ENCODE results near the gene SEC31B. TPM values are rescaled to one million over a fixed set of nuclear protein-coding genes. Genes with fewer than 3 reads are reported as not detected.

The SEC31B gene
- total and polyA plus RNA-seq, 9 of the 15 experiments (the other 6 are each of a cell fraction or from before 2014, with no cell fraction given), result 0.91 to 7.0 (median 2.4) TPM

DNA sequence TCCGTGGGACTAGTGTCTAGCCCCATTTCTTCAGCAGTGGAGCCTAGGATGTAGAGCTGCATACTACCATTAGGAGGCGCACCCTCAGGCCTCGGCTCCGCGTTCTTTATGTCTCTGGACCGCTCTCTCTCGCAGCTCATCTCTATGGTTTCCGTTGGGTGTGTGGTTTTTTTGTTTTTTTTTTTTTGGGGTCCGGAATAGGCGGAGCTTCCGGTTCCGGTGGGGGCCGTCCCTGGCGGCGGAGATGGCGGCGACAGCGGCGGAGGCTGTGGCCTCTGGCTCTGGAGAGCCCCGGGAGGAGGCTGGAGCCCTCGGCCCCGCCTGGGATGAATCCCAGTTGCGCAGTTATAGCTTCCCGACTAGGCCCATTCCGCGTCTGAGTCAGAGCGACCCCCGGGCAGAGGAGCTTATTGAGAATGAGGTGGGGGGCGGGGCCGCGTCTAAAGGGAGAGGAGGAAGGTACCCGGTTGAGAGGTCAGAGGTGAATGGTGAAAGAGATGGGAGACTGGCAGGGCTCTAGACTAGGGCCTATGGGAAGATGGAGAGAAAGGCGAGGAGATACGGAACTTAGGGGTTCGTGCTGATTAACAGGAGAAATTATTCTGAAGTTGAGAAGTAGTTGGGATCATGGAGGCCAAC is 16.2 kb upstream of the SEC31B start, which contains the start of gene HIF1AN (continued):
- TF ChIP-seq SMAD4 (CRISPR knock-in tag; conservative IDR thresholded peaks at IDR 0.05) (0 out of 2 replicates have a peak, but pooled peaks have one; percentile 18), SIN3A (IDR thresholded peaks at IDR 0.05; ENCODE audit: borderline replicate concordance in 2 of 2, control insufficient read depth in 1 of 2, low read depth in 2 of 2, low read length in 2 of 2) (0 out of 4 replicates have a peak, but pooled peaks of 1 of the 2 experiments have one; percentile 13), CEBPB (tag; IDR thresholded peaks at IDR 0.05) (no peak), IFI16 (CRISPR knock-in tag; IDR thresholded peaks at IDR 0.05) (no peak), PHF8 (IDR thresholded peaks at IDR 0.05; ENCODE audit: borderline replicate concordance, low read length) (peak; percentile 96), C11orf30 (IDR thresholded peaks at IDR 0.05; ENCODE audit: low read depth) (peak; percentile 88), ZNF224 (CRISPR knock-in tag; IDR thresholded peaks at IDR 0.05) (no peak), ZFP30 (CRISPR knock-in tag; IDR thresholded peaks at IDR 0.05; ENCODE audit: borderline replicate concordance) (no peak), SNIP1 (IDR thresholded peaks at IDR 0.05; ENCODE audit: low read depth) (peak; percentile 89), MYC (IDR thresholded peaks at IDR 0.05; ENCODE audit: low read depth, low read length) (0 out of 2 replicates have a peak, but pooled peaks have one; percentile 25), MYC (CRISPR knock-in tag; IDR thresholded peaks at IDR 0.05; ENCODE audit: borderline replicate concordance, low read depth) (no peak), U2AF2 (optimal IDR thresholded peaks at IDR 0.05; ENCODE audit: low read depth, low read length) (no peak), ZKSCAN1 (IDR thresholded peaks at IDR 0.05; ENCODE audit: low read depth, low read length) (0 out of 2 replicates have a peak, but pooled peaks have one; percentile 15), BRD9 (IDR thresholded peaks at IDR 0.05; ENCODE audit: low read depth, partially characterized antibody) (no peak), EP400 (IDR thresholded peaks at IDR 0.05) (peak; percentile 51; the same call in 1 of the 2 replicates), MED1 (CRISPR knock-in tag; IDR thresholded peaks at IDR 0.05; ENCODE audit: borderline replicate concordance) (no peak)
- TF ChIP-seq, protein P1, sequence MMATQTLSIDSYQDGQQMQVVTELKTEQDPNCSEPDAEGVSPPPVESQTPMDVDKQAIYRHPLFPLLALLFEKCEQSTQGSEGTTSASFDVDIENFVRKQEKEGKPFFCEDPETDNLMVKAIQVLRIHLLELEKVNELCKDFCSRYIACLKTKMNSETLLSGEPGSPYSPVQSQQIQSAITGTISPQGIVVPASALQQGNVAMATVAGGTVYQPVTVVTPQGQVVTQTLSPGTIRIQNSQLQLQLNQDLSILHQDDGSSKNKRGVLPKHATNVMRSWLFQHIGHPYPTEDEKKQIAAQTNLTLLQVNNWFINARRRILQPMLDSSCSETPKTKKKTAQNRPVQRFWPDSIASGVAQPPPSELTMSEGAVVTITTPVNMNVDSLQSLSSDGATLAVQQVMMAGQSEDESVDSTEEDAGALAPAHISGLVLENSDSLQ (IDR thresholded peaks at IDR 0.05), result 0 out of 2 replicates have a peak, but pooled peaks have one; percentile 27
- TF ChIP-seq, protein P2, sequence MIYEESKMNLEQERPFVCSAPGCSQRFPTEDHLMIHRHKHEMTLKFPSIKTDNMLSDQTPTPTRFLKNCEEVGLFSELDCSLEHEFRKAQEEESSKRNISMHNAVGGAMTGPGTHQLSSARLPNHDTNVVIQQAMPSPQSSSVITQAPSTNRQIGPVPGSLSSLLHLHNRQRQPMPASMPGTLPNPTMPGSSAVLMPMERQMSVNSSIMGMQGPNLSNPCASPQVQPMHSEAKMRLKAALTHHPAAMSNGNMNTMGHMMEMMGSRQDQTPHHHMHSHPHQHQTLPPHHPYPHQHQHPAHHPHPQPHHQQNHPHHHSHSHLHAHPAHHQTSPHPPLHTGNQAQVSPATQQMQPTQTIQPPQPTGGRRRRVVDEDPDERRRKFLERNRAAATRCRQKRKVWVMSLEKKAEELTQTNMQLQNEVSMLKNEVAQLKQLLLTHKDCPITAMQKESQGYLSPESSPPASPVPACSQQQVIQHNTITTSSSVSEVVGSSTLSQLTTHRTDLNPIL (CRISPR knock-in tag; IDR thresholded peaks at IDR 0.05), result no peak
- TF ChIP-seq, protein P3, sequence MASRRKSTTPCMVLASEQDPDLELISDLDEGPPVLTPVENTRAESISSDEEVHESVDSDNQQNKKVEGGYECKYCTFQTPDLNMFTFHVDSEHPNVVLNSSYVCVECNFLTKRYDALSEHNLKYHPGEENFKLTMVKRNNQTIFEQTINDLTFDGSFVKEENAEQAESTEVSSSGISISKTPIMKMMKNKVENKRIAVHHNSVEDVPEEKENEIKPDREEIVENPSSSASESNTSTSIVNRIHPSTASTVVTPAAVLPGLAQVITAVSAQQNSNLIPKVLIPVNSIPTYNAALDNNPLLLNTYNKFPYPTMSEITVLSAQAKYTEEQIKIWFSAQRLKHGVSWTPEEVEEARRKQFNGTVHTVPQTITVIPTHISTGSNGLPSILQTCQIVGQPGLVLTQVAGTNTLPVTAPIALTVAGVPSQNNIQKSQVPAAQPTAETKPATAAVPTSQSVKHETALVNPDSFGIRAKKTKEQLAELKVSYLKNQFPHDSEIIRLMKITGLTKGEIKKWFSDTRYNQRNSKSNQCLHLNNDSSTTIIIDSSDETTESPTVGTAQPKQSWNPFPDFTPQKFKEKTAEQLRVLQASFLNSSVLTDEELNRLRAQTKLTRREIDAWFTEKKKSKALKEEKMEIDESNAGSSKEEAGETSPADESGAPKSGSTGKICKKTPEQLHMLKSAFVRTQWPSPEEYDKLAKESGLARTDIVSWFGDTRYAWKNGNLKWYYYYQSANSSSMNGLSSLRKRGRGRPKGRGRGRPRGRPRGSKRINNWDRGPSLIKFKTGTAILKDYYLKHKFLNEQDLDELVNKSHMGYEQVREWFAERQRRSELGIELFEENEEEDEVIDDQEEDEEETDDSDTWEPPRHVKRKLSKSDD (conservative IDR thresholded peaks at IDR 0.05; ENCODE audit: low read length), result 0 out of 2 replicates have a peak, but pooled peaks have one; percentile 55
- TF ChIP-seq, protein P4, sequence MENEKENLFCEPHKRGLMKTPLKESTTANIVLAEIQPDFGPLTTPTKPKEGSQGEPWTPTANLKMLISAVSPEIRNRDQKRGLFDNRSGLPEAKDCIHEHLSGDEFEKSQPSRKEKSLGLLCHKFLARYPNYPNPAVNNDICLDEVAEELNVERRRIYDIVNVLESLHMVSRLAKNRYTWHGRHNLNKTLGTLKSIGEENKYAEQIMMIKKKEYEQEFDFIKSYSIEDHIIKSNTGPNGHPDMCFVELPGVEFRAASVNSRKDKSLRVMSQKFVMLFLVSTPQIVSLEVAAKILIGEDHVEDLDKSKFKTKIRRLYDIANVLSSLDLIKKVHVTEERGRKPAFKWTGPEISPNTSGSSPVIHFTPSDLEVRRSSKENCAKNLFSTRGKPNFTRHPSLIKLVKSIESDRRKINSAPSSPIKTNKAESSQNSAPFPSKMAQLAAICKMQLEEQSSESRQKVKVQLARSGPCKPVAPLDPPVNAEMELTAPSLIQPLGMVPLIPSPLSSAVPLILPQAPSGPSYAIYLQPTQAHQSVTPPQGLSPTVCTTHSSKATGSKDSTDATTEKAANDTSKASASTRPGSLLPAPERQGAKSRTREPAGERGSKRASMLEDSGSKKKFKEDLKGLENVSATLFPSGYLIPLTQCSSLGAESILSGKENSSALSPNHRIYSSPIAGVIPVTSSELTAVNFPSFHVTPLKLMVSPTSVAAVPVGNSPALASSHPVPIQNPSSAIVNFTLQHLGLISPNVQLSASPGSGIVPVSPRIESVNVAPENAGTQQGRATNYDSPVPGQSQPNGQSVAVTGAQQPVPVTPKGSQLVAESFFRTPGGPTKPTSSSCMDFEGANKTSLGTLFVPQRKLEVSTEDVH (IDR thresholded peaks at IDR 0.05; ENCODE audit: low read depth, partially characterized antibody), result peak; percentile 68
